OCI-LY7 (cell line): Measurements from ENCODE around the gene IGSF21.

Source experiments
- CTCF ChIP-seq: fragments of 200-600 bp; sonication (generic); conservative IDR thresholded peaks from 2 replicates; pipeline ENCODE4 v1.5.1; 2014; ENCODE audit warnings: mild to moderate bottlenecking, antibody characterized with exemption, low read length, moderate library complexity, mixed read lengths
- EZH2phosphoT487 ChIP-seq: fragments of 200-600 bp; sonication (generic); IDR thresholded peaks from 2 replicates; pipeline ENCODE4 v1.6.1; 2018; ENCODE audit warnings: low read depth, borderline replicate concordance, mild to moderate bottlenecking, mixed run types, antibody characterized with exemption, low read length, moderate library complexity, mixed read lengths

- TF ChIP-seq EZH2phosphoT487: no peak
- TF ChIP-seq CTCF: no peak
Measured at GRCh38 chr1:18110598-18110939, 3.0 kb downstream of the IGSF21 start.
